K562 (cell line): Measurements from ENCODE around the gene CEL. TPM values are rescaled to one million over a fixed set of nuclear protein-coding genes. Genes with fewer than 3 reads are reported as not detected.
A peak's percentile ranks its signal among the peaks of the same experiment; 100 is the strongest.

Source experiments
- FUS ChIP-seq: fragments of 200-400 bp; formaldehyde crosslinking; optimal IDR thresholded peaks from 2 replicates; pipeline ENCODE3; 2017; ENCODE audit warnings: low read depth, low read length
- GTF2E2 ChIP-seq: fragments of 200-800 bp; sonication (Bioruptor generic); IDR thresholded peaks from 2 replicates; pipeline ENCODE4 v1.6.1; 2016; ENCODE audit warnings: missing genetic modification characterization, missing compliant biosample characterization
- HDAC8 ChIP-seq: fragments of 450-650 bp; IDR thresholded peaks from 2 replicates; pipeline ENCODE4 v1.6.1; 2016; ENCODE audit warnings: mild to moderate bottlenecking, missing genetic modification characterization, moderate library complexity, missing compliant biosample characterization
- MEIS2 ChIP-seq: fragments of 450-650 bp; IDR thresholded peaks from 2 replicates; pipeline ENCODE4 v1.6.1; 2014; ENCODE audit warnings: mild to moderate bottlenecking; ENCODE audit not compliant: partially characterized antibody
- PHB2 ChIP-seq: fragments of 450-650 bp; IDR thresholded peaks from 2 replicates; pipeline ENCODE4 v1.6.1; 2017; ENCODE audit warnings: low read depth
- SIN3B ChIP-seq: fragments of 450-650 bp; IDR thresholded peaks from 2 replicates; pipeline ENCODE4 v1.6.1; 2017; ENCODE audit warnings: low read depth, mild to moderate bottlenecking, moderate library complexity
- TFAP4 ChIP-seq: sonication (generic); formaldehyde crosslinking; IDR thresholded peaks from 2 replicates; pipeline ENCODE4 v1.8.0; 2022; ENCODE audit warnings: missing genetic modification reagents, mild to moderate bottlenecking, moderate library complexity, borderline replicate concordance
- TSHZ1 ChIP-seq: fragments of 250-450 bp; sonication (Bioruptor Pico); IDR thresholded peaks from 2 replicates; pipeline ENCODE4 v1.4.0; 2020; ENCODE audit warnings: mild to moderate bottlenecking, moderate library complexity
- ZNF165 ChIP-seq: fragments of 250-450 bp; sonication (Bioruptor Pico); IDR thresholded peaks from 2 replicates; pipeline ENCODE4 v1.4.0; 2020; ENCODE audit warnings: borderline replicate concordance
- ZNF280A ChIP-seq: fragments of 450-650 bp; IDR thresholded peaks from 2 replicates; pipeline ENCODE4 v1.6.1; 2018; ENCODE audit warnings: mild to moderate bottlenecking, low read depth; ENCODE audit not compliant: partially characterized antibody
- ZNF407 ChIP-seq: fragments of 450-650 bp; IDR thresholded peaks from 2 replicates; pipeline ENCODE4 v1.6.1; 2016; ENCODE audit warnings: low read depth
- ZNF584 ChIP-seq: fragments of 200-800 bp; sonication (Bioruptor generic); IDR thresholded peaks from 2 replicates; pipeline ENCODE4 v1.6.1; 2016; ENCODE audit warnings: low read depth, mild to moderate bottlenecking, missing genetic modification characterization, missing compliant biosample characterization
- polyA plus RNA-seq, 8 experiments: library from polyadenylated mRNA; depleted of rRNA in 4 of 8; stranded (reverse) in 5 of 8; unstranded in 3 of 8; fragments of >200 nt; fragmentation: Nextera tagmentation in 2 of 8; fragmentation: Illumina TruSeq in 1 of 8; extraction: Ambion mirVana in 2 of 8; extraction: Trizol in 1 of 8; gene quantifications; 2 replicates each; pipeline versions ENCODE4 v1.2.1 to v1.2.3, GENCODE V29; 2011 to 2014; ENCODE audit warnings: inconsistent platforms in 1 of 8, missing spikeins in 1 of 8
- total RNA-seq, 7 experiments: library from RNA; depleted of rRNA in 6 of 7; stranded (reverse); fragments of >200 nt in 6 of 7; fragmentation: Illumina TruSeq in 2 of 7; extraction: Trizol in 2 of 7; gene quantifications; 2 replicates each; pipeline versions ENCODE4 v1.2.1 to v1.2.3, GENCODE V29; 2011 to 2021; ENCODE audit warnings: low replicate concordance in 1 of 7

Gene CEL
- total and polyA plus RNA-seq, 9 of the 15 experiments (the other 6 are each of a cell fraction or from before 2014, with no cell fraction given) = 0.09 to 3.0 (median 0.51) TPM; not detected in 2

- TF ChIP-seq TSHZ1 (CRISPR knock-in tag) = no peak
- TF ChIP-seq ZNF280A = no peak
- TF ChIP-seq GTF2E2 = no peak
- TF ChIP-seq HDAC8 (tag) = no peak
- TF ChIP-seq MEIS2 = no peak
- 0 out of 2 replicates have a peak, but pooled peaks have one; percentile 36 for TF ChIP-seq SIN3B
- TF ChIP-seq FUS = no peak
- TF ChIP-seq ZNF584 (CRISPR knock-in tag) = no peak
- no peak for TF ChIP-seq ZNF407
- no peak for TF ChIP-seq PHB2
- TF ChIP-seq TFAP4 = peak; percentile 42; the same call in 1 of the 2 replicates
- no peak for TF ChIP-seq ZNF165
Observed at GRCh38 chr9:133103183-133103986, 41.6 kb downstream of the CEL start (continued).
